Measurements from ENCODE around the gene MIP. TPM values are rescaled to one million over a fixed set of nuclear protein-coding genes. Genes with fewer than 3 reads are reported as not detected.
"Not testable (repeated sequence)": the region's sequence is repeated elsewhere in the genome, so short reads cannot be mapped to it uniquely, and the experiment has no call there.

Gene MIP
- total and polyA plus RNA-seq, 2 experiments from 2014 or later: 0.29 TPM; not detected in 1

GRCh38 chr12:56493409-56494105, 39.1 kb upstream of the MIP start:
- not testable (repeated sequence) for ATAC-seq; H3K79me2 ChIP-seq (replicated peaks; ENCODE audit: insufficient read depth); H3K27ac Mint-ChIP-seq; H3K4me1 ChIP-seq (ENCODE audit: insufficient read depth); H4K20me1 ChIP-seq (replicated peaks; ENCODE audit: insufficient read depth); H3K4me2 ChIP-seq; H3K4me3 Mint-ChIP-seq; H2AFZ ChIP-seq; H3K4me1 Mint-ChIP-seq; H3K27ac ChIP-seq (ENCODE audit: low read depth); H3K9me2 ChIP-seq (ENCODE audit: insufficient read depth); H3K4me3 ChIP-seq; H3K36me3 ChIP-seq (ENCODE audit: insufficient read depth); H3F3A ChIP-seq (replicated peaks; ENCODE audit: low read depth); DNase-seq (ENCODE audit: low spot score)
- peaks cover 32% of the 10 kb centered on the region for H3K27me3 ChIP-seq (ENCODE audit: insufficient read depth)
- Mint-ChIP-seq H3K36me3 (ENCODE audit: low read depth) (peaks cover 14% of the 10 kb centered on the region), H3K9me3 (peaks cover 47% of the 10 kb centered on the region), H3K27me3 (ENCODE audit: insufficient read depth, low read depth, poor library complexity) (peaks cover 32% of the 10 kb centered on the region)

DNA sequence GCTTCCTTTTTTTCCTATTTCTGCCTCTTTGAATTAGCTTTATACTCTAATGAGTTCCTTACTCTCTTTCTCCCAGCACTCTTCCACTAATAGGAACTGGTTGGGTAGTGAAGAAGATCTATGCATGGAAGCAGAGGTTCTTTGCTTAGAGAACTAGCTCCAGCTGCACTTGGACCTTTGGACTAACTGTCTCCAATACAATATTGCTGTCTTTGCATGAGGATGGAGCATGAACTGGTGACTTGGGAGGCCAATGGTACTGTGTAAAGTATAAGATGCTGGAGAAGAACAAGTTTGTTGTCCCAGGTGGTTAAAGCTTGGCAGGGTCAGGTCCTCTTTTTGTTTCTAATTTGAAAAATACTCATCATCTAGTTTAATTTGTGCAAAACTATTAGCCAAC, 35.9 kb upstream of the MIP start:
- peaks cover 11% of the 10 kb centered on the region for H3K4me1 Mint-ChIP-seq
- no peaks in the 10 kb centered on the region for H3K4me1 ChIP-seq (ENCODE audit: insufficient read depth)
- no peak overlapping the region for H2AFZ ChIP-seq
- H3K27me3 ChIP-seq (ENCODE audit: insufficient read depth): peaks cover 51% of the 10 kb centered on the region
- H3K9me2 ChIP-seq (ENCODE audit: insufficient read depth): peaks cover 5% of the 10 kb centered on the region; the same call in 1 of the 2 replicates
- DNase-seq (ENCODE audit: low spot score) (no peak), ATAC-seq (no peak)
- peaks cover 45% of the 10 kb centered on the region for H3K27me3 Mint-ChIP-seq (ENCODE audit: insufficient read depth, low read depth, poor library complexity)
- H3K27ac ChIP-seq (ENCODE audit: low read depth): no peak overlapping the region
- H3F3A ChIP-seq (replicated peaks; ENCODE audit: low read depth): no peaks in the 10 kb centered on the region
- no peaks in the 10 kb centered on the region for H3K79me2 ChIP-seq (replicated peaks; ENCODE audit: insufficient read depth)
- peaks cover 18% of the 10 kb centered on the region for H3K36me3 Mint-ChIP-seq (ENCODE audit: low read depth)
- H4K20me1 ChIP-seq (replicated peaks; ENCODE audit: insufficient read depth): no peaks in the 10 kb centered on the region
- no peak overlapping the region for H3K27ac Mint-ChIP-seq
- H3K9me3 Mint-ChIP-seq: peaks cover 36% of the 10 kb centered on the region
- H3K4me3 ChIP-seq: no peak overlapping the region
- no peak overlapping the region for H3K4me3 Mint-ChIP-seq
- no peaks in the 10 kb centered on the region for H3K36me3 ChIP-seq (ENCODE audit: insufficient read depth)
- no peak for TF ChIP-seq ZNF114 (CRISPR knock-in tag; IDR thresholded peaks at IDR 0.05)
- TF ChIP-seq POLR2AphosphoS5 (IDR thresholded peaks at IDR 0.05; ENCODE audit: low read depth): no peak
- no peak for TF ChIP-seq STAT1 (IDR thresholded peaks at IDR 0.05; ENCODE audit: unreplicated experiment)
- TF ChIP-seq ETS1 (IDR thresholded peaks at IDR 0.05): no peak
- H3K4me2 ChIP-seq: no peak overlapping the region

GRCh38 chr12:56488041-56488955, 33.8 kb upstream of the MIP start, which contains the start of gene GLS2:
TSS of gene GLS2 (minus strand) at chr12:56488161. CDS start at chr12:56488118, 43 bp downstream.
- TF ChIP-seq EZH2phosphoT487 (IDR thresholded peaks at IDR 0.05; ENCODE audit: unreplicated experiment) (no peak), POLR2AphosphoS5 (IDR thresholded peaks at IDR 0.05; ENCODE audit: low read depth) (peak; percentile 59)
- Histone ChIP-seq H3K27ac (ENCODE audit: low read depth) (no peak within 1 kb of the TSS), H3K4me3 (peak within 1 kb of the TSS; percentile 82), H3K9me2 (ENCODE audit: insufficient read depth) (peaks cover 5% of the 10 kb centered on the region; the same call in 1 of the 2 replicates), H2AFZ (peak within 1 kb of the TSS; percentile 99), H3K79me2 (replicated peaks; ENCODE audit: insufficient read depth) (peaks cover 5% of the 10 kb centered on the region; the same call in 1 of the 2 replicates), H3F3A (replicated peaks; ENCODE audit: low read depth) (no peaks in the 10 kb centered on the region), H3K27me3 (ENCODE audit: insufficient read depth) (peaks cover 51% of the 10 kb centered on the region), H3K36me3 (ENCODE audit: insufficient read depth) (no peaks in the 10 kb centered on the region), H3K4me1 (ENCODE audit: insufficient read depth) (no peaks in the 10 kb centered on the region), H3K4me2 (peak within 1 kb of the TSS; percentile 92), H4K20me1 (replicated peaks; ENCODE audit: insufficient read depth) (no peaks in the 10 kb centered on the region; the same call in 1 of the 2 replicates)
- Mint-ChIP-seq H3K27me3 (ENCODE audit: insufficient read depth, low read depth, poor library complexity) (peaks cover 46% of the 10 kb centered on the region), H3K4me3 (peak within 1 kb of the TSS; percentile 81), H3K36me3 (ENCODE audit: low read depth) (peaks cover 12% of the 10 kb centered on the region), H3K9me3 (peaks cover 24% of the 10 kb centered on the region), H3K27ac (no peak within 1 kb of the TSS), H3K4me1 (peaks cover 11% of the 10 kb centered on the region)
- peak; percentile 92 for DNase-seq (ENCODE audit: low spot score)
- ATAC-seq: peak; percentile 89

Measured in GM23338 (cell line).